HG03108 (cell line): Measurements from ENCODE around the gene GTF3C5.
"Not testable (repeated sequence)": the region's sequence is repeated elsewhere in the genome, so short reads cannot be mapped to it uniquely, and the experiment has no call there.

Experiments
- ATAC-seq: cut with Tn5 transposase; IDR thresholded peaks from one replicate; pipeline ENCODE4 v1.9.1; 2021; ENCODE audit warnings: moderate library complexity; ENCODE audit not compliant: unreplicated experiment

Gene GTF3C5

DNA sequence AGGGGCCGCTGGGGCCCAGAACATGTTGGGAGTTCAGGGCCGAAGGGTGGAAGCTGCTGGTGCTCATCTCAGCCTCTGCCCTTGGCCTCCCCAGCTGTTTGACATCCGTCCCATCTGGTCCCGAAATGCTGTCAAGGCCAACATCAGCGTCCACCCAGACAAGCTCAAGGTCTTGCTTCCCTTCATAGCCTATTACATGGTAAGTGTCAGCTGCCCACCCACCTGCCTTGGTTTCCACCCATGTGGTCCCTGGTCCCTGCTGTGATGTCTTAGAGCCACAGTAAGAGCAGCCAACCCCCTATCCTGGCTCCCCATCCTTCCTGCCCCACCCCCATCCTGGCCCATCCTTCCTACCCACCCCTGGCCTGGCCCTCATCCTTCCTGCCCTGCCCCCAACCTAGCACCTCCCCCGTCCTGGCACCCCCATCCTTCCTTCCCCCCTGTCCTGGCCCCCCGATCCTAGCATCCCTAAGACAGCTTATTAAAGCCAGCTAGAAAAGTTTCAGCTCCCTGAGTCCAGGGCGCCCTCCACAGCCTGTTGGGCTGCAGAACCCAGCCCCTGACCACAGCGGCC lies 21.3 kb downstream of the GTF3C5 start:
- ATAC-seq, result no peak

DNA sequence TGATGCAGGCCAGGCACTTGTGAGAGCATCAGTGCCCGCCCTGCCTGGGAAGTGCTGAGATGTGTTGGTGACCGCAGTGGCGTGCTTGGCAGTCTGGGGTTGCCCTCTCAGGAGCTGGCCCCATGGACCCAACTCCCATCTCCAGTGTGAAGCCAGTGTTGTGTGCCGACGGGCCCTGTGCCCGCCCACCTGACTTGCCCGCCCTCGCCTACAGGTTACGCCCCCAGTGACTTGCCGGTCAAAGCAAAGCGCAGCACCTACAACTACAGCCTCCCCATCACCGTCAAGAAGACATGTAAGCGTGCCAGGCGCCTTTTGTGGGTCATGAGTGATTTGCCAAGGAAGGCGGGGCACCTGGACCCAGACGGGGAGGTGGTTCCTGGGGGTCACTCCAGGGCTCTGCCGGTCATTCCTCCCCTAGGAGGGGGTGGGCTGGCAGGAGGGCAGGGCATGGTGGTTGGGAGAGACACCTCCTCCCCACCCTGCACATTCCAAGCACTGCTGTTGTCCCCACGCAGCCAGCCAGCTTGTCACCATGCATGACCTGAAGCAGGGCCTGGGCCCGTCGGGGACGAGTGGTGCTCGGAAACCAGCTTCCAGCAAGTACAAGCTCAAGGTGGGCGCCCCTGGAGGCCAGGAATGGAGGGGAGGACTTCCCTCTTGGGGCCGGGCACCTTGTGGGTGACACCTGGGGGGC lies 23.5 kb downstream of the GTF3C5 start:
- no peak for ATAC-seq

- no peak for ATAC-seq
These were observed 24.2 kb downstream of the GTF3C5 start for GRCh38 chr9:133054966-133055365.

GRCh38 chr9:133055788-133056420 lies 25.1 kb downstream of the GTF3C5 start:
- no peak for ATAC-seq

DNA sequence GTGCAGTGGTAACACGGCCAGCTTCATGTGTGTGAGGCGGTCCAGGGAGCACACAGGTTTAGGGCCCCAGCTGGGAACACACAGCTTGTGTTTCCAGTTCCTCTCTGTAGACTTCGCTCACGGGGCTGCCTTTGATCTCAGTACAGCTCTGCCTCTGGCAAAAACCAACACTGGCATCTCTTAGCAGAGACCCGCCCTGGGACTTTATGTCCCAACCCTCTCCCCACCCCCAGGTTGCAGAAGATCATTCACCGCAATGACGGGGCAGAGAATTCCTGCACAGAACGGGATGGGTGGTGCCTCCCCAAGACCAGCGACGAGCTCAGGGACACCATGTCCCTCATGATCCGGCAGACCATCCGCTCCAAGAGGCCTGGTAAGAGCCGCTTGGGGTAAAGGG lies 25.7 kb downstream of the GTF3C5 start:
- no peak for ATAC-seq

GRCh38 chr9:133057006-133057405 lies 26.2 kb downstream of the GTF3C5 start:
- no peak for ATAC-seq

DNA sequence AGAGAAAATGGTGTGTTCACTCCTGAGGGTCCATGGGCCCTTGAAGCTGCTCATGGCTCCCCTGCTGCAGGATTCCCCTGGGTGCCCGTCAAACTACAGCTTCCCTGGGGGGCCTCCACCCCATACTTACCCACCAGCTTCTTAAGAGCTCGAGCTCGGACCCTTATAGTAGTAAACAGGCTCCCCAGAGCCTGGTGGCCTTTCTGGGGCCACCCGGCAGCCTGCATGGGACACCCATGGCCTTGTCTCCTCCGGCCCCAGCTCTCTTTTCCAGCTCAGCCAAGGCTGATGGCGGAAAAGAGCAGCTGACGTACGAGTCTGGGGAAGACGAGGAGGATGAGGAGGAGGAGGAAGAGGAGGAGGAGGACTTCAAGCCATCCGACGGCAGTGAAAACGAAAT lies 26.8 kb downstream of the GTF3C5 start:
- ATAC-seq, result no peak

DNA sequence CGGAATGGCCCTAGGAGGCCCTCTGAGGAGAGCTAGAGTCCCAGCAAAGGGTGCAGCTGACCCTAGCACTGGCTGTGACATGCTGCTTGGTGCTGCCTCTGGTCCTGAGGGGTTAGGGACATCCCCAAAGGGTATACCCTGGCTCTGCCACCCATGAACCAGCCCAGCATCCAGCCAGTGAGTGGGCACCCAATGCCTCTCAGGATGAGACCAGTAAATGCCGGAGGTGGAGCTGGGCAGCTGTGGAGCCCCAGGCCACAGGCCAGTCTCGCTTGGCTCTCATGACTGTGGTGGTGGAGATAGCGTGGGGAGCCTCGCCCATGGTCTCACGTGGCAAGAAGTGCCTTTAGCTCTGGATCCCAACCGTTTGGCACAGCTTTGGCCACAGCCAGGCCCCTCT lies 27.3 kb downstream of the GTF3C5 start:
- no peak for ATAC-seq

DNA sequence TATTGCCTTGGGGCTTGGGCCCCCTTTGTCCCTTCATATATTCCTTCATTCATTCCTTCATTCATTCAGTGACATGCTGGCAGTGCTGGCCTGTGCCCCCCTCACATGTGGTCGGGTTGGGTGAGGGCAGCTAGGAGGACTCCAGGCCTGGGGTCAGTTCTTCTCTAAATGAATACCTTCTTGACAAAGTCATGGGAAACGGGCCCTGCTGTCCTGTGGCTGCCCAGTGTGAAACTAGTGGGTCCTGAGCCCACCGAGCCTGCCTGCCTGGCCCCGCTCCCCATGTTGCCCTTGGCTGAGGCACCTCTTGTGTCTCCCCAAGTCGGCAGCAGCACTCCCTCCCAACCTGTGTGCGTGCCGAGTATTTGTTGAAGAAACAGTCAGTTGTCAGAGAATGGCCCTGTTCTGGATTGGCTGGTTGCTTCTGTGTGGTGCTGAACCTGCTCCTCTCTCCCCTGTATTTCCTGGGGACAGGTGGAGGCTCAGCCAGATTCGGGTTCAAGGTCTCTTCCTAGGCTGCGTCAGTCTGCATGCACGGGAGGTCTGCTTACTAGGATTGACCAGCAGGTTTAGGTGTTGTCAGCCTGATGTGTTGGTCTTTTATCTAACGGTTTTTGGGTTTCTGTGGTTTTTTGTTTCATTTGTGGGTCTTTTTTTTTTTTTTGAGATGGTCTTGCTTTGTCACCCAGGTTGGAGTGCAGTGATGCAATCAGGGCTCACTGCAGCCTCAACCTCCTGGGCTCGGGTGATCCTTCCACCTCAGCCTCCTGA lies 27.9 kb downstream of the GTF3C5 start:
- ATAC-seq, result no peak

- no peak for ATAC-seq
These were observed 28.8 kb downstream of the GTF3C5 start for GRCh38 chr9:133059623-133060022.

DNA sequence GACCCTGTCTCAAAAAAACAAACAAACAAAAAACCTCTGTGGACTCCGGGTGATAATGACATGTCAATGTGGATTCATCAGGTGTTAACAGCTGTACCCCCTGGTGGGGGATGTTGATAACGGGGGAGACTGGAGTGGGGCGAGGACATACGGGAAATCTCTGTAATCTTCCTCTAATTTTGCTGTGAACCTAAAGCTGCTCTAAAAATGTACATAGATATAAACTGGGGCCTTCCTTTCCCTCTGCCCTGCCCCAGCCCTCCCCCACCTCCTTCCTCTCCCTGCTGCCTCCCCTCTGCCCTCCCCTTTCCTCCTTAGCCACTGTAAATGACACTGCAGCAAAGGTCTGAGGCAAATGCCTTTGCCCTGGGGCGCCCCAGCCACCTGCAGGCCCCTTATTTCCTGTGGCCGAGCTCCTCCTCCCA lies 29.6 kb downstream of the GTF3C5 start:
- no peak for ATAC-seq

GRCh38 chr9:133061019-133061763 lies 30.4 kb downstream of the GTF3C5 start:
- ATAC-seq, result not testable (repeated sequence)

DNA sequence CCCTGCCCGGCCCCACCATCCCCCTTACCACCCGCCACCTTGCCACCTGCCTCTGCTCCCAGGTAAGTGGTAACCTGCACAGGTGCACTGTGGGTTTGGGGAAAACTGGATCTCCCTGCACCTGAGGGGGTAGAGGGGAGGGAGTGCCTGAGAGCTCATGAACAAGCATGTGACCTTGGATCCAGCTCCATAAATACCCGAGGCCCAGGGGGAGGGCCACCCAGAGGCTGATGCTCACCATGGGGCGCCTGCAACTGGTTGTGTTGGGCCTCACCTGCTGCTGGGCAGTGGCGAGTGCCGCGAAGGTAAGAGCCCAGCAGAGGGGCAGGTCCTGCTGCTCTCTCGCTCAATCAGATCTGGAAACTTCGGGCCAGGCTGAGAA lies 31.0 kb downstream of the GTF3C5 start, which contains the start of gene CEL:
TSS of gene CEL (plus strand) at position 218 of the 382 bp plus-strand sequence. CDS start at position 240, 22 bp downstream.
- not testable (repeated sequence) for ATAC-seq

DNA sequence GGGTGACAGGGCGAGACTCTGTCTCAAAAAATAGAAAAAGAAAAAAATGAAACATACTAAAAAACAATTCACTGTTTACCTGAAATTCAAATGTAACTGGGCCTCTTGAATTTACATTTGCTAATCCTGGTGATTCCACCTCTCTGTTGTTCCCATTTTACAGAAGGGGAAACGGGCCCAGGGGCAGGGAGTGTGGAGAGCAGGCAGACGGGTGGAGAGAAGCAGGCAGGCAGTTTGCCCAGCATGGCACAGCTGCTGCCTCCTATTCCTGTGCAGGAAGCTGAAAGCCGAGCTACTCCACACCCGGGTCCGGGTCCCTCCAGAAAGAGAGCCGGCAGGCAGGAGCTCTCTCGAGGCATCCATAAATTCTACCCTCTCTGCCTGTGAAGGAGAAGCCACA lies 31.8 kb downstream of the GTF3C5 start:
- ATAC-seq, result not testable (repeated sequence)

DNA sequence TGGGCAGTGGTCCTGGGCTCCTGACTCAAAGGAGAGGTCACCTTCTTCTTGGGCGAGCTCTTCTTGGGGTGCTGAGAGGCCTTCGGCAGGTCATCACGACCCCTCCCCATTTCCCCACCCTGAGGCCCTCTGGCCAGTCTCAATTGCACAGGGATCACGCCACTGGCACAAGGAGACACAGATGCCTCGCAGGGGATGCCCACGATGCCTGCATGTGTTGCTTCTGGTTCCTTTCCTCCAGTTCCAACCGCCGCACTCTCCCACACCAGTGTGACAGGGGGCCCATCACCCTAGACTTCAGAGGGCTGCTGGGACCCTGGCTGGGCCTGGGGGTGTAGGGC lies 32.3 kb downstream of the GTF3C5 start:
- no peak for ATAC-seq

- no peak for ATAC-seq
These were observed 32.9 kb downstream of the GTF3C5 start for GRCh38 chr9:133063500-133064231.

- no peak for ATAC-seq
These were observed 33.7 kb downstream of the GTF3C5 start for GRCh38 chr9:133064241-133065069.

DNA sequence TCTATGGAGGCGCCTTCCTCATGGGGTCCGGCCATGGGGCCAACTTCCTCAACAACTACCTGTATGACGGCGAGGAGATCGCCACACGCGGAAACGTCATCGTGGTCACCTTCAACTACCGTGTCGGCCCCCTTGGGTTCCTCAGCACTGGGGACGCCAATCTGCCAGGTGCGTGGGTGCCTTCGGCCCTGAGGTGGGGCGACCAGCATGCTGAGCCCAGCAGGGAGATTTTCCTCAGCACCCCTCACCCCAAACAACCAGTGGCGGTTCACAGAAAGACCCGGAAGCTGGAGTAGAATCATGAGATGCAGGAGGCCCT lies 34.2 kb downstream of the GTF3C5 start:
- no peak for ATAC-seq

DNA sequence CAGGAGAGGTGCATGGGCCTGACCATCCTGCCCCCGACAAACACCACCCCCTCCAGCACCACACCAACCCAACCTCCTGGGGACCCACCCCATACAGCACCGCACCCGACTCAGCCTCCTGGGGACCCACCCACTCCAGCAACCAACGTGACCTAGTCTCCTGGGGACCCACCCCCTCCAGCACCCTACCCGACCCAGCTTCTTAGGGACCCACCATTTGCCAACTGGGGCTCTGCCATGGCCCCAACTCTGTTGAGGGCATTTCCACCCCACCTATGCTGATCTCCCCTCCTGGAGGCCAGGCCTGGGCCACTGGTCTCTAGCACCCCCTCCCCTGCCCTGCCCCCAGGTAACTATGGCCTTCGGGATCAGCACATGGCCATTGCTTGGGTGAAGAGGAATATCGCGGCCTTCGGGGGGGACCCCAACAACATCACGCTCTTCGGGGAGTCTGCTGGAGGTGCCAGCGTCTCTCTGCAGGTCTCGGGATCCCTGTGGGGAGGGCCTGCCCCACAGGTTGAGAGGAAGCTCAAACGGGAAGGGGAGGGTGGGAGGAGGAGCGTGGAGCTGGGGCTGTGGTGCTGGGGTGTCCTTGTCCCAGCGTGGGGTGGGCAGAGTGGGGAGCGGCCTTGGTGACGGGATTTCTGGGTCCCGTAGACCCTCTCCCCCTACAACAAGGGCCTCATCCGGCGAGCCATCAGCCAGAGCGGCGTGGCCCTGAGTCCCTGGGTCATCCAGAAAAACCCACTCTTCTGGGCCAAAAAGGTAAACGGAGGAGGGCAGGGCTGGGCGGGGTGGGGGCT lies 35.6 kb downstream of the GTF3C5 start:
- no peak for ATAC-seq
